ENCODE results near the gene AMBN.

- TF ChIP-seq CTCF (IDR thresholded peaks at IDR 0.05), result no peak
- no peak for TF ChIP-seq SIN3A (IDR thresholded peaks at IDR 0.05; ENCODE audit: borderline replicate concordance, insufficient read depth, low read depth, low read length)
Measured at GRCh38 chr4:70586841-70587240, 5.2 kb upstream of the AMBN start.

All from Panc1 (cell line).